Keratinocyte (primary cell): ENCODE measurements around the gene DEPP1.

ENCODE experiments used
- CTCF ChIP-seq, 3 experiments: IDR thresholded peaks in 1 of 3; conservative IDR thresholded peaks in 1 of 3; optimal IDR thresholded peaks in 1 of 3; 2 replicates in 2 of 3; 3 replicates in 1 of 3; pipeline versions ENCODE3 to v1.5.1; 2011; ENCODE audit warnings: low read length in 3 of 3, mild to moderate bottlenecking in 3 of 3, moderate library complexity in 2 of 3, control low read depth in 1 of 3, inconsistent platforms in 1 of 3; ENCODE audit not compliant: insufficient read depth in 2 of 3; ENCODE audit errors: extremely low read depth in 1 of 3
- EZH2 ChIP-seq: IDR thresholded peaks from one replicate; pipeline ENCODE4 v1.6.1; 2012; ENCODE audit warnings: inconsistent platforms, mild to moderate bottlenecking, low read length, moderate library complexity

GRCh38 chr10:44968091-44968490, 10.5 kb downstream of the DEPP1 start:
- TF ChIP-seq CTCF (optimal IDR thresholded peaks at IDR 0.05 in 1 of 3, IDR thresholded peaks at IDR 0.05 in 1 of 3, conservative IDR thresholded peaks at IDR 0.05 in 1 of 3; ENCODE audit: extremely low read depth in 1 of 3, insufficient read depth in 2 of 3, low read length in 3 of 3) (no peak), EZH2 (no peak)
